ENCODE measurements around the gene LSAMP.

The LSAMP gene

DNA sequence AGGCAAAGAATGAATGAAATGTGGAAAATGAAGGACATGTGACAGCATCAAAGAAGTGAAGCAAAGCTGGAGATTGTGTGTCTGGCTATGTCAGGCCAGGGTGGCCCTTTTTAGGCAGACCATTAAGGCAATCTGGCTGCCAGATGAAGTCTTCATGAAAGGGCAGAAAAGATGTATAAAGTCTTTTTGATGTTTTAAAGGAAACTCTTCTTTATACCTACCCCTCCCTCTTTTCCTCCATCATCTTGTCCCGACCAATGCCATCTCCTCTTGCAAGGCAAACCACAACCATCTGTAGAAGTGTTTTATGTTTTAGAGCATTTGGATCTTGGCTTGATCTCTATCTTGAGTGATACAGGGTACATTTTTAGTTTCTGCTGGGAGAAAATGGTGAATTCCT, 259.2 kb downstream of the LSAMP start:
- H3K4me3 ChIP-seq (ENCODE audit: low read length), result no peak overlapping the region
- no peaks in the 10 kb centered on the region for H3K36me3 ChIP-seq (ENCODE audit: control insufficient read depth, insufficient read depth, low read length)
- WGBS (ENCODE audit: insufficient coverage, insufficient read length), result no CpG with 5 or more reads among the region's 1 CpG
- no peaks in the 10 kb centered on the region for H3K9me3 ChIP-seq (ENCODE audit: control insufficient read depth, insufficient read depth, low read length)
- H3K27me3 ChIP-seq (ENCODE audit: control insufficient read depth, insufficient read depth, low read length), result no peaks in the 10 kb centered on the region
- no peak overlapping the region for H3K27ac ChIP-seq (ENCODE audit: low read length)
- DNase-seq (ENCODE audit: low read depth, low spot score), result no peak
- H3K4me1 ChIP-seq (ENCODE audit: control insufficient read depth, insufficient read depth, low read length), result no peaks in the 10 kb centered on the region

DNA sequence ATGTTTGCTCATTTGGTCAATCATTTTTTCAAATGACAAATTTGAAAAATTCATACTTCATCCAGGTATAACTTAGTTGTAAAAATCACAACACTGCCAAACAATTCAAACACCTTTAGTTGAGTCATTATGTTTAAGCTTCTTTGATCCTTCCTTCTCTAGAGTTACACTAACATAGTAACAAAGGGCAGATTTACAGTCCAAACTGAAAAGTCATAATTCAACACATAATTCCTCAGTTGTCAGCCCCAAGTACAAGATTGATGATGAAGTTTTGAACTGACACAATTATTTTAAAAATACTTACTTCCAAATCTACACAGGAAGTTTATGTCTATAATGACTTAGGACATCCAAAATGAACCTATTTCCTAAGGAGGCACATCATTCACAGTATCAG, 264.1 kb downstream of the LSAMP start:
- H3K4me1 ChIP-seq (ENCODE audit: control insufficient read depth, insufficient read depth, low read length), result no peaks in the 10 kb centered on the region
- H3K27me3 ChIP-seq (ENCODE audit: control insufficient read depth, insufficient read depth, low read length), result no peaks in the 10 kb centered on the region
- no peak for DNase-seq (ENCODE audit: low read depth, low spot score)
- H3K9me3 ChIP-seq (ENCODE audit: control insufficient read depth, insufficient read depth, low read length), result no peaks in the 10 kb centered on the region
- no peaks in the 10 kb centered on the region for H3K36me3 ChIP-seq (ENCODE audit: control insufficient read depth, insufficient read depth, low read length)
- H3K4me3 ChIP-seq (ENCODE audit: low read length), result no peak overlapping the region
- no peak overlapping the region for H3K27ac ChIP-seq (ENCODE audit: low read length)

DNA sequence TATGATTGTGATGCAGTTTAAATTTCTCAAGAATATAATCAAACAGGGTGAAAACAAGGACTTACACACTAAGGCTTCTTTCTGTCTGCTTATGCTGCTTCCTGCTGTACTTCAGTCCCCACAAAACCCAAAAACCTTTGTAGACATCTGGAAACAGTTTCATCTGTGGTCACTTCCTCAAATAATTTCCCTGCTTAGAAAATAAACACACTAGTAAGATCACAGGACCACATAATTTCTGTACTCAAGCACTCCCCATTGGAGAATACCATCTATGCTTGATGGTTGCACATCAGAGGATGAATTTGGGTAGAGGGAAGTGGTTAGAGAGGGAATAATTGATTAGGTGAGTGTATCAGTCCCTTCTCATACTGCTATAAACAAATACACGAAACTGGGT, 266.2 kb downstream of the LSAMP start:
- Histone ChIP-seq H3K9me3 (ENCODE audit: control insufficient read depth, insufficient read depth, low read length) (no peaks in the 10 kb centered on the region), H3K36me3 (ENCODE audit: control insufficient read depth, insufficient read depth, low read length) (no peaks in the 10 kb centered on the region), H3K4me1 (ENCODE audit: control insufficient read depth, insufficient read depth, low read length) (no peaks in the 10 kb centered on the region), H3K4me3 (ENCODE audit: low read length) (no peak overlapping the region), H3K27ac (ENCODE audit: low read length) (no peak overlapping the region), H3K27me3 (ENCODE audit: control insufficient read depth, insufficient read depth, low read length) (no peaks in the 10 kb centered on the region)
- DNase-seq (ENCODE audit: low read depth, low spot score), result no peak
- no CpG with 5 or more reads among the region's 1 CpG for WGBS (ENCODE audit: insufficient coverage, insufficient read length)

DNA sequence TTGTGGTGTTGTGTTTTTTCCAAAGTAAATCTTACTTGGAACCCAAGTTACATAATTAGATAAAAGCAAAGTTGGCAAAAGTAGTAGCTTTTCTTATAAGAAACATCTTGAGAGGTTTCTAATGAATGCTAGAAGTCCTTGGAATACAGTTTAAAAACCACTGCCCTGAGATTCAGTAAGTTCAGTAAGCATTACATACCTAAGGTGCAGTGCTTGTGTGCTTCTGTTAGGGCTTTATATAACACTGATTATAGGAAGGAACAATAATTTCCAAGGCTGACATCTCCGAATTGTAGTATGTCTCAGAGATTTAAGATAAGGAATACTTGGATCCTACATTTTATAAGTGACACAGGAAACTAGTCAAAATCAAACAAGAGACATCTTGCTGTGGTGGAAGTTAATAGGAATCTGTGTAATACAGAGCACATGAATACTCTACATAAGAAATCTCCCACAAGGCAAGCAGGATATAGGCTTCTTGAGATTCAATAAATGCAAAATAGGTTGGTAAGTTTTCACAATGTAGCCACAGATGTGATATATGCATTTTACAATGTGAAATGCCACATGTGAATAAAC, 268.2 kb downstream of the LSAMP start:
- Histone ChIP-seq H3K4me3 (ENCODE audit: low read length) (no peak overlapping the region), H3K9me3 (ENCODE audit: control insufficient read depth, insufficient read depth, low read length) (no peaks in the 10 kb centered on the region), H3K27ac (ENCODE audit: low read length) (no peak overlapping the region), H3K4me1 (ENCODE audit: control insufficient read depth, insufficient read depth, low read length) (no peaks in the 10 kb centered on the region), H3K36me3 (ENCODE audit: control insufficient read depth, insufficient read depth, low read length) (no peaks in the 10 kb centered on the region), H3K27me3 (ENCODE audit: control insufficient read depth, insufficient read depth, low read length) (no peaks in the 10 kb centered on the region)
- DNase-seq (ENCODE audit: low read depth, low spot score), result no peak
- WGBS (ENCODE audit: insufficient coverage, insufficient read length), result no CpG with 5 or more reads among the region's 1 CpG

DNA sequence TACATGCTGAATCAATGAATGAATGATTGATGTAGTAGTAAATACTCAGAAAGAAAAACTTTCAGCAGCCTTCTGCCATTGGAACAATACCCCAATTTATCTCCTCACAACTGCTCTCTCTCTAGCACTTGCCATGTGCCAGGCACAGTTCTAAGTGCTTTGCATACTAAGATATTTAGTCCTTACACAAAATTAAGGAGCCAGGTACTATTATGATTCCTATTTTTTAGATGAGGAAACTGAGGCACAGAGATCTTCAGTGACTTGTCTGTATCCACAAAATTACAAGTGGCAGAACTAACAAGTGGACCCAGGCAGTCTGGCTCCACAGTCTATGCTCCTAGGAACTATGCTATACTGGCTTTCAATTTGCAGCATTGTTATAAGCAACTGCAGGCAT, 279.2 kb downstream of the LSAMP start:
- Histone ChIP-seq H3K27me3 (ENCODE audit: control insufficient read depth, insufficient read depth, low read length) (no peaks in the 10 kb centered on the region), H3K36me3 (ENCODE audit: control insufficient read depth, insufficient read depth, low read length) (no peaks in the 10 kb centered on the region), H3K4me3 (ENCODE audit: low read length) (no peak overlapping the region), H3K9me3 (ENCODE audit: control insufficient read depth, insufficient read depth, low read length) (no peaks in the 10 kb centered on the region), H3K4me1 (ENCODE audit: control insufficient read depth, insufficient read depth, low read length) (no peaks in the 10 kb centered on the region), H3K27ac (ENCODE audit: low read length) (no peak overlapping the region)
- DNase-seq (ENCODE audit: low read depth, low spot score), result no peak

DNA sequence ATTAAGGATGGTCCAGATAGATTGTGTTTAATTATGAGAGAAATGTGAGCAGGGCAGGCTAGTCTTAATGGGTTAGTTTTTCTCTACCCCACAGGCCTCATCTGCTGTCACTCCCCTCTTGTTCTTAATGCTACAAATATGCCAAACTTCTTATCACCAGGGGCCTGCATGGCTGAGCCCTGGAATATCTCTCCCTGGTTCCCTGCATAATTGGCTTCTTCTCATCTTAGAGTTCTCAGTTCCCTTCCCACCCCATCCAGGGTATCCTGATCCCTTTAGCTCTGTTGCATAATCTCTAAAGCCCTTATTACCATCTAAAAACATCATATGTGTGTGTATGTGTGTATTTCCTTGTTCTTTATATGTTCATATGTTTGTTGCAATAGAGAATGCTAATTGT, 279.6 kb downstream of the LSAMP start:
- Histone ChIP-seq H3K36me3 (ENCODE audit: control insufficient read depth, insufficient read depth, low read length) (no peaks in the 10 kb centered on the region), H3K27me3 (ENCODE audit: control insufficient read depth, insufficient read depth, low read length) (no peaks in the 10 kb centered on the region), H3K27ac (ENCODE audit: low read length) (no peak overlapping the region), H3K4me3 (ENCODE audit: low read length) (no peak overlapping the region), H3K9me3 (ENCODE audit: control insufficient read depth, insufficient read depth, low read length) (no peaks in the 10 kb centered on the region), H3K4me1 (ENCODE audit: control insufficient read depth, insufficient read depth, low read length) (no peaks in the 10 kb centered on the region)
- DNase-seq (ENCODE audit: low read depth, low spot score), result no peak

DNA sequence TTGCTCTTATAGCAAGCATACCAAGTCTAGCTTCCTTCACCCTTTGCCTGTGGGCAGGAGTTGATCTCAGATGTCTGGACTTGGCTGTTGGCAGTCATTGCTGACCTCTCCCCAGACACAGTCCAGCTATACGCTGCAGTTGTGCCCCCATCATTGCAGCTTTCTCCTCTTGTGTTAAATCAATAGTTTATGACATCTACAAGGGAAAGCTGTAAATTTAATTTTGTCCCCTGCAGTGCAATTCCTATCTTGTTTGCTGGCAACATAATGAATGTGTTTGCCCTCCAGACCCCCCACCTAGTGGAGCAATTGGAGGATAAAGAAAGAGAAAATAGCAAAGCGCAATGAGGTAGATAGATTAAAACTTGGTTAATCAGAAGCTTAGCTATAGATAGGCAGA, 280.2 kb downstream of the LSAMP start:
- H3K36me3 ChIP-seq (ENCODE audit: control insufficient read depth, insufficient read depth, low read length), result no peaks in the 10 kb centered on the region
- H3K27ac ChIP-seq (ENCODE audit: low read length), result no peak overlapping the region
- WGBS (ENCODE audit: insufficient coverage, insufficient read length), result no CpG with 5 or more reads among the region's 2 CpGs
- no peaks in the 10 kb centered on the region for H3K9me3 ChIP-seq (ENCODE audit: control insufficient read depth, insufficient read depth, low read length)
- no peaks in the 10 kb centered on the region for H3K4me1 ChIP-seq (ENCODE audit: control insufficient read depth, insufficient read depth, low read length)
- DNase-seq (ENCODE audit: low read depth, low spot score), result no peak
- H3K4me3 ChIP-seq (ENCODE audit: low read length), result no peak overlapping the region
- H3K27me3 ChIP-seq (ENCODE audit: control insufficient read depth, insufficient read depth, low read length), result no peaks in the 10 kb centered on the region

DNA sequence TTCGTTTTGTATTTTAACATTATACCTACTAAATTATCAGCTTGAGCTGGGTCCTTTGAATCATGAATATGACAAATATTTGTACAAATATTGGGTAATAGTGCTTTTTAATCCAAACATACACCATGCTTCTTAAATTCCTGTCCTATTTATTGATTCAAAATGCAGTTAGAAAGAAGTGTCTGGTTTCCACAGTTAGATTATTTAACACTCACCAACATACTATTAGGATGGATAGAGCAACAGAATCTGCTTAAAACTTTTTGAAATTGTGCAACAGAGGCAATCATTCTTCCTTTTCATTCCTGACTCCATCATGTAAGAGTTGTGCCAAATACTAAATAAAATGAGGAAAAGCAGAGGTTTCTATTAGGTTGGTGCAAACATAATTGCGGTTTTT, 281.2 kb downstream of the LSAMP start:
- no peak for DNase-seq (ENCODE audit: low read depth, low spot score)
- Histone ChIP-seq H3K27ac (ENCODE audit: low read length) (no peak overlapping the region), H3K27me3 (ENCODE audit: control insufficient read depth, insufficient read depth, low read length) (no peaks in the 10 kb centered on the region), H3K4me3 (ENCODE audit: low read length) (no peak overlapping the region), H3K36me3 (ENCODE audit: control insufficient read depth, insufficient read depth, low read length) (no peaks in the 10 kb centered on the region), H3K4me1 (ENCODE audit: control insufficient read depth, insufficient read depth, low read length) (no peaks in the 10 kb centered on the region), H3K9me3 (ENCODE audit: control insufficient read depth, insufficient read depth, low read length) (no peaks in the 10 kb centered on the region)
- no CpG with 5 or more reads among the region's 2 CpGs for WGBS (ENCODE audit: insufficient coverage, insufficient read length)

DNA sequence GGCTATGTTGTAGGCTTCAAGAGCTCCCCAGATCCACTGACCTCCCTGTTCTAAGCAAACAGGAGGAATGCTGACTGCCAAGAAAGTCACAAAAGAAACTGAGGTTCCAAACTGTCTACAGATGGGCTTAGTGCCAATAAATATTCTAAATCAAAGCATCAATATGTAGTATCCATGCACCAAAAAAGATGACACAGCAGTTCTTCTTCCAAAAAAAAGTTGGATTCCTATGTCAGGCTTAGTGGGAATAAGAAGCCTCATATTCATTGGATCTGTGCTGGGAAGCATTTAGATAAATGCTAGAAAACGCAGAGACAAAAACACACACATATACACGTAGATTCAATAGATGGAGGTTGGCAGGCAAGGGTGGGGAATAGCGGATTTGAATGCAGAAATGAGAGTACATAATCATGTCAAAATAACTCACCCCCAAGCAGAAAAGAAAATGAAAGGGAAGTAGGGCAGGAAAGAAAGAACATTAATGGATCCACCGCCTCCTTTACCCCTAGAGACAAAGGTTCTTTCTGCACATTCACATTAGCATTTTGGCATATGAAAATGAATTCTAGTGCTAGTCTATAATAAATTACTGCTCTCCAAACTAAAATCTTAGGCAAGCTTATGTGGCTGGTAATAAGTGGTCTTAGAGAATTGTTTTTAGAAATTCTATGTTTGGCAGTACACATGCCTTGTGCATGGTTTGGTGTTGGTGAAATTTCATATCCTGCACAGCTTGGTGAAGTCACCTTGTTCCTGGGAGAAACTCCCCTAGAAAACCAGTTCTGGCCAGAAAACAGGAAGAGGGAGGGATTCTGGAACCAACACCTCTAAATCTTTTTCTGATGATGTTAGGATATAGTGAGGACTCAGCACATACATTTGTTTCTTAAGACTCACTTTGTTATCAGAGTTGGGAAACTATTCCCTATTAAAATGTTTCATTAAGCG, 283.4 kb downstream of the LSAMP start:
- Histone ChIP-seq H3K9me3 (ENCODE audit: control insufficient read depth, insufficient read depth, low read length) (no peaks in the 10 kb centered on the region), H3K36me3 (ENCODE audit: control insufficient read depth, insufficient read depth, low read length) (no peaks in the 10 kb centered on the region), H3K27me3 (ENCODE audit: control insufficient read depth, insufficient read depth, low read length) (no peaks in the 10 kb centered on the region), H3K4me3 (ENCODE audit: low read length) (no peak overlapping the region), H3K4me1 (ENCODE audit: control insufficient read depth, insufficient read depth, low read length) (no peaks in the 10 kb centered on the region), H3K27ac (ENCODE audit: low read length) (no peak overlapping the region)
- no CpG with 5 or more reads among the region's 5 CpGs for WGBS (ENCODE audit: insufficient coverage, insufficient read length)
- no peak for DNase-seq (ENCODE audit: low read depth, low spot score)

DNA sequence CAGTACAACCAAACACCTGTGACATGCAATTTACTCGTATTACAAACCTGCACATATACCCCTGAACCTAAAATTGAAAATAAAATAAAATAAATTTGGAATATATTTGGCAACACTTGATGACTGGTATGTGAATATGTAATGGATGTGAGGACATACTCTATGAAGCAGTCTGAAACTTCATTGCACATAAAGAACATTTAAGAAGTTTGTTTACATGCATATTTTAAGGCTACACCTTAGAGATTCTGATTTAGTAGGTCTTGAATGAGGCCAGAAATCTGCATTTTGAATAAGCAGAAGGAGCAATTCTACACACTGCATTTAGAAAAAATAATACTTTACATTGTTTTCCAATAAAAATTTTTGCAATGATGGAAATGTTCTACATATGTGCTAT, 284.7 kb downstream of the LSAMP start:
- H3K27ac ChIP-seq (ENCODE audit: low read length), result no peak overlapping the region
- DNase-seq (ENCODE audit: low read depth, low spot score), result no peak
- H3K27me3 ChIP-seq (ENCODE audit: control insufficient read depth, insufficient read depth, low read length), result no peaks in the 10 kb centered on the region
- H3K9me3 ChIP-seq (ENCODE audit: control insufficient read depth, insufficient read depth, low read length), result no peaks in the 10 kb centered on the region
- no peak overlapping the region for H3K4me3 ChIP-seq (ENCODE audit: low read length)
- H3K4me1 ChIP-seq (ENCODE audit: control insufficient read depth, insufficient read depth, low read length), result no peaks in the 10 kb centered on the region
- no CpG with 5 or more reads among the region's 1 CpG for WGBS (ENCODE audit: insufficient coverage, insufficient read length)
- H3K36me3 ChIP-seq (ENCODE audit: control insufficient read depth, insufficient read depth, low read length), result no peaks in the 10 kb centered on the region

DNA sequence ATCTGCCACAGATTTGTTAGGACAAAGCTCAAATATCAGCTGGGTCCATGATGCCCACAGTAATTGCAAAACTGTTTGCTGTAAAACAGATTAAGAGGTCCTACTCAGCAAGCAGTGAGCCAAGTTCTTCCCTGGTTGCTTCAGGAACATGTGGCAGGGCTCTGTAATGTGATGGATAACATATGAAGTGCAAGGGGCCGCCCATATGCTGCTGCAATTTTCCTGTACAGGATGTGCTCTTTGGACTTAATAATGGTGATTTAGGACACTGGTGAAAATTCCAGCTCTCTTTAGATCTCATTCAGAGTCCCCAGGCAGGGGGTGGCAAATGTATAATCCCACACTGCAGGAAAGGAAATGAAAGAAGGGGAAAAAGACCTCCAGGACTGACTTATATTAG, 289.4 kb downstream of the LSAMP start:
- H3K27ac ChIP-seq (ENCODE audit: low read length), result no peak overlapping the region
- H3K4me1 ChIP-seq (ENCODE audit: control insufficient read depth, insufficient read depth, low read length), result no peaks in the 10 kb centered on the region
- no CpG with 5 or more reads among the region's 1 CpG for WGBS (ENCODE audit: insufficient coverage, insufficient read length)
- no peaks in the 10 kb centered on the region for H3K36me3 ChIP-seq (ENCODE audit: control insufficient read depth, insufficient read depth, low read length)
- H3K27me3 ChIP-seq (ENCODE audit: control insufficient read depth, insufficient read depth, low read length), result no peaks in the 10 kb centered on the region
- H3K9me3 ChIP-seq (ENCODE audit: control insufficient read depth, insufficient read depth, low read length), result no peaks in the 10 kb centered on the region
- no peak overlapping the region for H3K4me3 ChIP-seq (ENCODE audit: low read length)
- DNase-seq (ENCODE audit: low read depth, low spot score), result no peak

Measured in iPS DF 6.9 (cell line).